ENCODE data around the gene HDLBP. TPM values are rescaled to one million over a fixed set of nuclear protein-coding genes. Genes with fewer than 3 reads are reported as not detected.
A peak's percentile ranks its signal among the peaks of the same experiment; 100 is the strongest.

The HDLBP gene
- polyA plus RNA-seq, 3 donors, result 50.4 to 73.1 (median 69.9) TPM

- Mint-ChIP-seq H3K4me1 (peaks cover 9% of the 10 kb centered on the region), H3K4me3 (no peak overlapping the region), H3K9me3 (no peaks in the 10 kb centered on the region), H3K27me3 (ENCODE audit: low read depth in 3 of 3) (peaks cover 0 to 3% (median 0%) of the 10 kb centered on the region in 3 donors), H3K27ac (no peak overlapping the region), H3K36me3 (peaks cover 13 to 42% of the 10 kb centered on the region in 2 donors)
- Histone ChIP-seq H3K9me3 (replicated peaks in 1 of 2; ENCODE audit: control insufficient read depth in 1 of 2, insufficient read depth in 1 of 2, low read length in 2 of 2) (no peaks in the 10 kb centered on the region), H3K27ac (ENCODE audit: low read depth in 1 of 2, low read length in 2 of 2) (no peak overlapping the region), H3K4me2 (replicated peaks; ENCODE audit: extremely low read depth, low read length, poor library complexity, severe bottlenecking) (no peak overlapping the region), H3K79me2 (ENCODE audit: insufficient read depth, low read length) (peaks cover 96% of the 10 kb centered on the region), H4K20me1 (ENCODE audit: insufficient read depth, low read length) (peaks cover 98% of the 10 kb centered on the region), H3K27me3 (ENCODE audit: control insufficient read depth in 2 of 2, insufficient read depth in 2 of 2, low read length in 2 of 2) (no peaks in the 10 kb centered on the region), H2AFZ (ENCODE audit: insufficient read depth, low read depth, low read length, poor library complexity, severe bottlenecking) (no peak overlapping the region), H3K4me1 (ENCODE audit: control insufficient read depth in 1 of 2, insufficient read depth in 2 of 2, low read length in 2 of 2) (no peaks in the 10 kb centered on the region), H3K4me3 (replicated peaks in 1 of 3; ENCODE audit: low read depth in 2 of 3, low read length in 3 of 3) (no peak overlapping the region), H3K36me3 (replicated peaks in 1 of 2; ENCODE audit: control insufficient read depth in 1 of 2, insufficient read depth in 2 of 2, low read length in 2 of 2) (peaks cover 4 to 28% of the 10 kb centered on the region in 2 donors), H3K9ac (ENCODE audit: insufficient read depth, low read length, poor library complexity, severe bottlenecking) (no peak overlapping the region)
- no peak for TF ChIP-seq CTCF (IDR thresholded peaks at IDR 0.05)
- 100% methylated on average over 1 of the region's 1 CpG for WGBS (ENCODE audit: insufficient coverage)
- intact Hi-C loops (cut with micrococcal nuclease), result no loop called here
- no peak for DNase-seq
Observed at GRCh38 chr2:241285596-241285995, 29.9 kb downstream of the HDLBP start.

GRCh38 chr2:241282555-241282954 is 32.9 kb downstream of the HDLBP start:
- no peak overlapping the region for H3K9ac ChIP-seq (ENCODE audit: insufficient read depth, low read length, poor library complexity, severe bottlenecking)

More at GRCh38 chr2:241282555-241282954, 32.9 kb downstream of the HDLBP start:
- Histone ChIP-seq H3K4me3 (replicated peaks in 1 of 3; ENCODE audit: low read depth in 2 of 3, low read length in 3 of 3) (no peak overlapping the region), H3K27ac (ENCODE audit: low read depth in 1 of 2, low read length in 2 of 2) (no peak overlapping the region), H3K4me1 (ENCODE audit: control insufficient read depth in 1 of 2, insufficient read depth in 2 of 2, low read length in 2 of 2) (no peaks in the 10 kb centered on the region), H3K9me3 (replicated peaks in 1 of 2; ENCODE audit: control insufficient read depth in 1 of 2, insufficient read depth in 1 of 2, low read length in 2 of 2) (no peaks in the 10 kb centered on the region), H3K36me3 (replicated peaks in 1 of 2; ENCODE audit: control insufficient read depth in 1 of 2, insufficient read depth in 2 of 2, low read length in 2 of 2) (peaks cover 0 to 30% of the 10 kb centered on the region in 2 donors), H3K27me3 (ENCODE audit: control insufficient read depth in 2 of 2, insufficient read depth in 2 of 2, low read length in 2 of 2) (no peaks in the 10 kb centered on the region), H2AFZ (ENCODE audit: insufficient read depth, low read depth, low read length, poor library complexity, severe bottlenecking) (no peak overlapping the region), H3K4me2 (replicated peaks; ENCODE audit: extremely low read depth, low read length, poor library complexity, severe bottlenecking) (no peak overlapping the region), H4K20me1 (ENCODE audit: insufficient read depth, low read length) (peaks cover 98% of the 10 kb centered on the region), H3K79me2 (ENCODE audit: insufficient read depth, low read length) (peaks cover 96% of the 10 kb centered on the region)
- 100% methylated on average over 3 of the region's 5 CpGs for WGBS (ENCODE audit: insufficient coverage)
- TF ChIP-seq CTCF (IDR thresholded peaks at IDR 0.05), result no peak
- Mint-ChIP-seq H3K27me3 (ENCODE audit: low read depth in 3 of 3) (peaks cover 0 to 2% (median 0%) of the 10 kb centered on the region in 3 donors), H3K9me3 (no peaks in the 10 kb centered on the region), H3K36me3 (peaks cover 19 to 29% of the 10 kb centered on the region in 2 donors), H3K4me3 (no peak overlapping the region), H3K4me1 (no peaks in the 10 kb centered on the region), H3K27ac (peak overlapping the region in 4 of 7 donors; percentile 5 to 56 (median 21))
- intact Hi-C loops (cut with micrococcal nuclease), result no loop called here
- DNase-seq, result no peak
